ENCODE results near the gene LIMCH1.

DNA sequence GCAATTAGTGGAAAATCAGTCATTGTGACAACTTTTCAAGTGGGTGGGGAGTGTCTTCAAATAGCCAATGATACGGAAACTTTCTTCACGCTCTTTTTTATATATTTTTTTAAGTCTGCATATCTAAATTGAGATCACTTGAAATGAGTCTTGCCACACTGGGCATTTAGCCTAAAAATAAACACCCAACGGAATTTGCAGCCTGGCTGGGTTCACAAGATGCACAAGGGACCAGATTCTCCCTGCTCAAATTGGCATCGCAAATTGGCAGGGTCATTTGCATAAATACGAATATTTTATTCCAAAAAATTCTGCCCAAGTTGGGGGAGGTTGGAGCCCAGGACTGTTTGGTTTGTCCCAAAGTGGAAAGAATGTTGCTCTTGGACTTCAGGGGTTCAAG, 87.6 kb downstream of the LIMCH1 start:
- TF ChIP-seq EZH2 (IDR thresholded peaks at IDR 0.05; ENCODE audit: low read length, unreplicated experiment) (no peak), EZH2phosphoT487 (IDR thresholded peaks at IDR 0.05; ENCODE audit: borderline replicate concordance, low read length) (no peak)
- TF ChIP-seq, protein P1, sequence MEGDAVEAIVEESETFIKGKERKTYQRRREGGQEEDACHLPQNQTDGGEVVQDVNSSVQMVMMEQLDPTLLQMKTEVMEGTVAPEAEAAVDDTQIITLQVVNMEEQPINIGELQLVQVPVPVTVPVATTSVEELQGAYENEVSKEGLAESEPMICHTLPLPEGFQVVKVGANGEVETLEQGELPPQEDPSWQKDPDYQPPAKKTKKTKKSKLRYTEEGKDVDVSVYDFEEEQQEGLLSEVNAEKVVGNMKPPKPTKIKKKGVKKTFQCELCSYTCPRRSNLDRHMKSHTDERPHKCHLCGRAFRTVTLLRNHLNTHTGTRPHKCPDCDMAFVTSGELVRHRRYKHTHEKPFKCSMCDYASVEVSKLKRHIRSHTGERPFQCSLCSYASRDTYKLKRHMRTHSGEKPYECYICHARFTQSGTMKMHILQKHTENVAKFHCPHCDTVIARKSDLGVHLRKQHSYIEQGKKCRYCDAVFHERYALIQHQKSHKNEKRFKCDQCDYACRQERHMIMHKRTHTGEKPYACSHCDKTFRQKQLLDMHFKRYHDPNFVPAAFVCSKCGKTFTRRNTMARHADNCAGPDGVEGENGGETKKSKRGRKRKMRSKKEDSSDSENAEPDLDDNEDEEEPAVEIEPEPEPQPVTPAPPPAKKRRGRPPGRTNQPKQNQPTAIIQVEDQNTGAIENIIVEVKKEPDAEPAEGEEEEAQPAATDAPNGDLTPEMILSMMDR (conservative IDR thresholded peaks at IDR 0.05; ENCODE audit: low read depth, low read length) = no peak

All from PC-3 (cell line).